Endothelial cell (in vitro differentiated cells): ENCODE data around the gene XPC. TPM values are rescaled to one million over a fixed set of nuclear protein-coding genes. Genes with fewer than 3 reads are reported as not detected.

Experiments used
- DNase-seq: peaks from one replicate; pipeline ENCODE4 v3.0.0; 2021; ENCODE audit warnings: low spot score
- H3K27ac Mint-ChIP-seq: one replicate; pipeline ENCODE4 v1.8.0; 2021; ENCODE audit warnings: mixed read lengths, inconsistent platforms; ENCODE audit not compliant: unreplicated experiment
- H3K27me3 Mint-ChIP-seq: one replicate; pipeline ENCODE4 v1.8.0; 2021; ENCODE audit warnings: mild to moderate bottlenecking, moderate library complexity, mixed read lengths, inconsistent platforms; ENCODE audit not compliant: unreplicated experiment
- H3K36me3 Mint-ChIP-seq: one replicate; pipeline ENCODE4 v1.8.0; 2021; ENCODE audit warnings: mild to moderate bottlenecking, low read depth, mixed read lengths, inconsistent platforms; ENCODE audit not compliant: unreplicated experiment
- H3K4me1 Mint-ChIP-seq: one replicate; pipeline ENCODE4 v1.8.0; 2021; ENCODE audit warnings: mild to moderate bottlenecking, mixed read lengths, inconsistent platforms; ENCODE audit not compliant: unreplicated experiment
- H3K4me3 Mint-ChIP-seq: one replicate; pipeline ENCODE4 v1.8.0; 2021; ENCODE audit warnings: mild to moderate bottlenecking, mixed read lengths, inconsistent platforms; ENCODE audit not compliant: unreplicated experiment
- H3K9me3 Mint-ChIP-seq: one replicate; pipeline ENCODE4 v1.8.0; 2021; ENCODE audit warnings: mixed read lengths, inconsistent platforms; ENCODE audit not compliant: unreplicated experiment
- CTCF ChIP-seq: fragments of 200-600 bp; sonication (generic); IDR thresholded peaks from one replicate; pipeline ENCODE4 v1.5.0; 2021; ENCODE audit warnings: antibody characterized with exemption; ENCODE audit not compliant: unreplicated experiment
- total RNA-seq: library from RNA; stranded (reverse); fragmentation: NEBNext Ultra II Directional; extraction: Animal tissue kit (Norgen Biotek cat#: 25700); gene quantifications from one replicate; pipeline ENCODE4 v1.2.1, GENCODE V29; 2021; ENCODE audit not compliant: unreplicated experiment

Gene XPC
- total RNA-seq, 1 donor from 2014 or later, result 35.6 TPM

- H3K4me3 Mint-ChIP-seq, result peak overlapping the region; percentile 99
- peaks cover 34% of the 10 kb centered on the region for H3K4me1 Mint-ChIP-seq
- no peak for DNase-seq
- H3K36me3 Mint-ChIP-seq, result peaks cover 32% of the 10 kb centered on the region
- no peaks in the 10 kb centered on the region for H3K9me3 Mint-ChIP-seq
- no peak for TF ChIP-seq CTCF
- peaks cover 13% of the 10 kb centered on the region for H3K27me3 Mint-ChIP-seq
- H3K27ac Mint-ChIP-seq, result peak overlapping the region; percentile 64
Measured at GRCh38 chr3:14126017-14126886, 52.1 kb downstream of the XPC start.

GRCh38 chr3:14125193-14126016 is 53.0 kb downstream of the XPC start:
- peaks cover 37% of the 10 kb centered on the region for H3K4me1 Mint-ChIP-seq
- peak overlapping the region; percentile 99 for H3K4me3 Mint-ChIP-seq
- no peaks in the 10 kb centered on the region for H3K9me3 Mint-ChIP-seq
- TF ChIP-seq CTCF, result no peak
- H3K36me3 Mint-ChIP-seq, result peaks cover 36% of the 10 kb centered on the region
- peaks cover 13% of the 10 kb centered on the region for H3K27me3 Mint-ChIP-seq
- DNase-seq, result peak; percentile 58
- H3K27ac Mint-ChIP-seq, result peak overlapping the region; percentile 87

GRCh38 chr3:14124615-14125192 is 53.7 kb downstream of the XPC start, which contains the start of the genes CHCHD4 and TMEM43:
CHCHD4 (minus strand) TSS chr3:14124870; CDS start chr3:14124676, 194 bp downstream.
TMEM43 (plus strand) TSS chr3:14125052; CDS start chr3:14125194, 142 bp downstream.
- no peak for TF ChIP-seq CTCF
- peaks cover 39% of the 10 kb centered on the region for H3K4me1 Mint-ChIP-seq
- H3K4me3 Mint-ChIP-seq, result peak within 1 kb of the TSS; percentile 99
- peaks cover 13% of the 10 kb centered on the region for H3K27me3 Mint-ChIP-seq
- no peaks in the 10 kb centered on the region for H3K9me3 Mint-ChIP-seq
- peaks cover 34% of the 10 kb centered on the region for H3K36me3 Mint-ChIP-seq
- DNase-seq, result peak; percentile 97
- H3K27ac Mint-ChIP-seq, result peak within 1 kb of the TSS; percentile 87

- peaks cover 31% of the 10 kb centered on the region for H3K36me3 Mint-ChIP-seq
- H3K27me3 Mint-ChIP-seq, result peaks cover 13% of the 10 kb centered on the region
- peaks cover 40% of the 10 kb centered on the region for H3K4me1 Mint-ChIP-seq
- peak overlapping the region; percentile 93 for H3K4me3 Mint-ChIP-seq
- DNase-seq, result peak; percentile 37
- no peaks in the 10 kb centered on the region for H3K9me3 Mint-ChIP-seq
- no peak for TF ChIP-seq CTCF
- peak overlapping the region; percentile 57 for H3K27ac Mint-ChIP-seq
Measured at GRCh38 chr3:14124223-14124614, 54.2 kb downstream of the XPC start.
